HepG2 (cell line): ENCODE data around the gene OPRD1.

Source experiments
- ATF2 ChIP-seq: sonication (generic); formaldehyde crosslinking; IDR thresholded peaks from 2 replicates; pipeline ENCODE4 v1.4.0; 2020; ENCODE audit warnings: missing genetic modification reagents
- CEBPB ChIP-seq: IDR thresholded peaks from 2 replicates; pipeline ENCODE4 v1.6.1; 2011; ENCODE audit warnings: low read depth, low read length, improper control_type of control experiment, borderline replicate concordance
- CHD4 ChIP-seq: fragments of 200-600 bp; sonication (generic); IDR thresholded peaks from 2 replicates; pipeline ENCODE4 v1.7.0; 2017; ENCODE audit warnings: mild to moderate bottlenecking, low read length, borderline replicate concordance
- FOXK1 ChIP-seq: sonication (generic); formaldehyde crosslinking; IDR thresholded peaks from 2 replicates; pipeline ENCODE4 v1.4.0; 2020; ENCODE audit warnings: low read depth, missing genetic modification reagents, borderline replicate concordance
- NR3C1 ChIP-seq: sonication (generic); formaldehyde crosslinking; IDR thresholded peaks from 2 replicates; pipeline ENCODE4 v1.4.0; 2020; ENCODE audit warnings: missing genetic modification reagents
- SMARCE1 ChIP-seq: fragments of 450-650 bp; IDR thresholded peaks from 2 replicates; pipeline ENCODE4 v1.6.1; 2017; ENCODE audit warnings: borderline replicate concordance
- USF2 ChIP-seq, 2 experiments: sonication (generic) in 1 of 2; formaldehyde crosslinking in 1 of 2; IDR thresholded peaks; 2 replicates each; pipeline versions ENCODE4 v1.5.1 to v1.6.1; 2011 to 2020; ENCODE audit warnings: borderline replicate concordance in 1 of 2, low read depth in 1 of 2, low read length in 1 of 2, mild to moderate bottlenecking in 1 of 2, missing genetic modification reagents in 1 of 2, moderate library complexity in 1 of 2
- ZNF263 ChIP-seq: sonication (generic); formaldehyde crosslinking; IDR thresholded peaks from 2 replicates; pipeline ENCODE4 v1.4.0; 2020; ENCODE audit warnings: missing genetic modification reagents

GRCh38 chr1:28909198-28909597, 97.2 kb downstream of the OPRD1 start:
- TF ChIP-seq FOXK1 (no peak), ATF2 (CRISPR knock-in tag) (no peak), ZNF263 (CRISPR knock-in tag) (no peak), CEBPB (no peak), SMARCE1 (no peak), CHD4 (no peak), USF2 (IDR thresholded peaks at IDR 0.05; ENCODE audit: low read depth, low read length) (no peak), USF2 (CRISPR knock-in tag; IDR thresholded peaks at IDR 0.05; ENCODE audit: borderline replicate concordance) (no peak), NR3C1 (CRISPR knock-in tag) (no peak)
